ENCODE data around the gene PIEZO1. TPM values are rescaled to one million over a fixed set of nuclear protein-coding genes. Genes with fewer than 3 reads are reported as not detected.

PIEZO1 gene
- total and polyA plus RNA-seq, 8 donors, result 75.3 to 193 (median 103) TPM

GRCh38 chr16:88732961-88733294, 52.1 kb downstream of the PIEZO1 start:
- Histone ChIP-seq H3K36me3 (peaks cover 0 to 77% of the 10 kb centered on the region in 2 donors), H3K4me1 (peaks cover 0 to 6% of the 10 kb centered on the region in 2 donors), H3K27me3 (no peaks in the 10 kb centered on the region), H3K27ac (no peak overlapping the region), H3K4me3 (no peak overlapping the region), H3K9me3 (no peaks in the 10 kb centered on the region)
- intact Hi-C loops (cut with DNase I), result no loop called here
- TF ChIP-seq CTCF (IDR thresholded peaks at IDR 0.05), result no peak
- DNase-seq, result no peak
- no peak for ATAC-seq

- Histone ChIP-seq H3K4me3 (no peak overlapping the region), H3K9me3 (no peaks in the 10 kb centered on the region), H3K27ac (no peak overlapping the region), H3K27me3 (no peaks in the 10 kb centered on the region), H3K4me1 (peaks cover 0 to under 1% of the 10 kb centered on the region in 2 donors), H3K36me3 (peaks cover 0 to 77% of the 10 kb centered on the region in 2 donors)
- no peak for ATAC-seq
- intact Hi-C loops (cut with DNase I), result no loop called here
- TF ChIP-seq CTCF (IDR thresholded peaks at IDR 0.05), result no peak
- DNase-seq, result no peak
Measured at GRCh38 chr16:88732172-88732960, 52.7 kb downstream of the PIEZO1 start.

GRCh38 chr16:88731699-88732098, 53.3 kb downstream of the PIEZO1 start:
- H3K27me3 ChIP-seq, result no peaks in the 10 kb centered on the region
- H3K36me3 ChIP-seq, result peaks cover 0 to 83% of the 10 kb centered on the region in 2 donors
- no peak for TF ChIP-seq CTCF (IDR thresholded peaks at IDR 0.05)
- no peak overlapping the region for H3K4me3 ChIP-seq
- no peaks in the 10 kb centered on the region for H3K4me1 ChIP-seq
- DNase-seq (no peak), ATAC-seq (peak; percentile 7)
- intact Hi-C loops (cut with DNase I), result no loop called here
- H3K27ac ChIP-seq, result no peak overlapping the region
- no peaks in the 10 kb centered on the region for H3K9me3 ChIP-seq

- intact Hi-C loops (cut with DNase I), result no loop called here
- H3K27ac ChIP-seq, result no peak overlapping the region
Measured at GRCh38 chr16:88730632-88731607, 54.1 kb downstream of the PIEZO1 start.

More at GRCh38 chr16:88730632-88731607, 54.1 kb downstream of the PIEZO1 start:
- Histone ChIP-seq H3K36me3 (peaks cover 0 to 84% of the 10 kb centered on the region in 2 donors), H3K4me3 (no peak overlapping the region), H3K4me1 (no peaks in the 10 kb centered on the region), H3K27me3 (no peaks in the 10 kb centered on the region), H3K9me3 (no peaks in the 10 kb centered on the region)
- DNase-seq, result no peak
- ATAC-seq, result no peak
- TF ChIP-seq CTCF (IDR thresholded peaks at IDR 0.05), result no peak

Measured in left lung (tissue), 10 donors.